ENCODE results near the gene ARL3.
A peak's percentile ranks its signal among the peaks of the same experiment; 100 is the strongest.

The ARL3 gene

GRCh38 chr10:102715880-102716279 is 1.7 kb upstream of the ARL3 start:
- peaks cover 12% of the 10 kb centered on the region for H3K79me2 ChIP-seq
- TF ChIP-seq CTCF (IDR thresholded peaks at IDR 0.05) = no peak
- H3K36me3 ChIP-seq (ENCODE audit: control insufficient read depth, insufficient read depth, low read length) = no peaks in the 10 kb centered on the region
- H3K4me2 ChIP-seq (ENCODE audit: low read length) = peak overlapping the region; percentile 97
- no peak overlapping the region for H3K9ac ChIP-seq
- H3K27ac ChIP-seq = peak overlapping the region; percentile 99
- H3K9me3 ChIP-seq (ENCODE audit: control insufficient read depth, low read length) = no peaks in the 10 kb centered on the region
- peak overlapping the region; percentile 98 for H3K4me3 ChIP-seq (ENCODE audit: low read depth, low read length)
- H3K27me3 ChIP-seq (ENCODE audit: control insufficient read depth, insufficient read depth, low read length) = no peaks in the 10 kb centered on the region
- H3K4me1 ChIP-seq = peaks cover 47% of the 10 kb centered on the region
- H2AFZ ChIP-seq = no peak overlapping the region

GRCh38 chr10:102714621-102715455 is 641 bp upstream of the ARL3 start, which contains the start of gene SFXN2:
Gene SFXN2, plus strand, starts transcription at chr10:102714636. Its CDS starts 12,001 bp downstream, at chr10:102726637.
- Histone ChIP-seq H3K27ac (peak within 1 kb of the TSS; percentile 99), H3K79me2 (peaks cover 21% of the 10 kb centered on the region), H3K4me2 (ENCODE audit: low read length) (peak within 1 kb of the TSS; percentile 97), H2AFZ (peak within 1 kb of the TSS; percentile 90), H3K9ac (peak within 1 kb of the TSS; percentile 96), H3K27me3 (ENCODE audit: control insufficient read depth, insufficient read depth, low read length) (no peaks in the 10 kb centered on the region), H3K4me1 (peaks cover 47% of the 10 kb centered on the region), H3K9me3 (ENCODE audit: control insufficient read depth, low read length) (no peaks in the 10 kb centered on the region), H3K4me3 (ENCODE audit: low read depth, low read length) (peak within 1 kb of the TSS; percentile 98), H3K36me3 (ENCODE audit: control insufficient read depth, insufficient read depth, low read length) (no peaks in the 10 kb centered on the region)
- TF ChIP-seq CTCF (IDR thresholded peaks at IDR 0.05) = peak; percentile 15

- H3K36me3 ChIP-seq (ENCODE audit: control insufficient read depth, insufficient read depth, low read length) = no peaks in the 10 kb centered on the region
- no peak for TF ChIP-seq CTCF (IDR thresholded peaks at IDR 0.05)
- H3K9me3 ChIP-seq (ENCODE audit: control insufficient read depth, low read length) = no peaks in the 10 kb centered on the region
- peaks cover 37% of the 10 kb centered on the region for H3K4me1 ChIP-seq
- H3K4me3 ChIP-seq (ENCODE audit: low read depth, low read length) = peak overlapping the region; percentile 98
- peaks cover 28% of the 10 kb centered on the region for H3K79me2 ChIP-seq
- peak overlapping the region; percentile 90 for H2AFZ ChIP-seq
- peak overlapping the region; percentile 99 for H3K27ac ChIP-seq
- no peaks in the 10 kb centered on the region for H3K27me3 ChIP-seq (ENCODE audit: control insufficient read depth, insufficient read depth, low read length)
- H3K4me2 ChIP-seq (ENCODE audit: low read length) = peak overlapping the region; percentile 60
- H3K9ac ChIP-seq = peak overlapping the region; percentile 96
Observed at GRCh38 chr10:102713539-102713813, 721 bp downstream of the ARL3 start.

GRCh38 chr10:102712843-102713538 is 1.2 kb downstream of the ARL3 start:
- Histone ChIP-seq H3K4me1 (peaks cover 32% of the 10 kb centered on the region), H3K9ac (no peak overlapping the region), H3K4me3 (ENCODE audit: low read depth, low read length) (peak overlapping the region; percentile 98)

More at GRCh38 chr10:102712843-102713538, 1.2 kb downstream of the ARL3 start:
- Histone ChIP-seq H2AFZ (peak overlapping the region; percentile 90), H3K9me3 (ENCODE audit: control insufficient read depth, low read length) (no peaks in the 10 kb centered on the region), H3K27me3 (ENCODE audit: control insufficient read depth, insufficient read depth, low read length) (no peaks in the 10 kb centered on the region), H3K79me2 (peaks cover 33% of the 10 kb centered on the region), H3K4me2 (ENCODE audit: low read length) (peak overlapping the region; percentile 60), H3K27ac (peak overlapping the region; percentile 99), H3K36me3 (ENCODE audit: control insufficient read depth, insufficient read depth, low read length) (no peaks in the 10 kb centered on the region)
- TF ChIP-seq CTCF (IDR thresholded peaks at IDR 0.05) = no peak
